Measurements from ENCODE around the gene STXBP6. TPM values are rescaled to one million over a fixed set of nuclear protein-coding genes. Genes with fewer than 3 reads are reported as not detected.

Gene STXBP6
- total RNA-seq, 1 donor from 2014 or later, result 27.1 TPM

DNA sequence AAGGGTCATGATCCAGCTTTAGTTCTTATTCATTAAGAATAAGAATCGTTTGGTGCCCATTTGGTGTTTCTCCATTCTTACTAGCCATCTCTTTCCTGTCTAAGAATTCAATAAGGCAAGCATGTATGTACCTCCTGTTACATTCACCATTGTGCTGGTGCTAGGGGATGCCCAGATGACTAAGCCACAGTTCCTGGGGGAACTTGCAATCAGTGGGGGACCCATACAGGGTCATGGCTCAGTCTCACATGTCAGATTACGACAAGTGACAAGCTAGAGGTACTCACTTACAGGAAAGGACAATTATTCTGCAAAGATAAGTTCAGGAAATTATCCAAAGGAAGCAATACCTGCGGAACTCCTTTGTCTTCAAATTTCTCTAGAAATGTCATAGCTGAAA lies 125.4 kb downstream of the STXBP6 start:
- FAIRE-seq (no peak), DNase-seq (ENCODE audit: low read depth) (no peak)
- Histone ChIP-seq H4K20me1 (ENCODE audit: insufficient read depth, low read length) (no peaks in the 10 kb centered on the region), H3K27ac (ENCODE audit: low read depth, low read length) (no peak overlapping the region), H2AFZ (ENCODE audit: low read depth, low read length) (no peak overlapping the region), H3K9me3 (ENCODE audit: insufficient read depth, low read depth, low read length) (no peaks in the 10 kb centered on the region), H3K4me3 (ENCODE audit: insufficient read depth, low read depth, low read length) (no peak overlapping the region), H3K36me3 (ENCODE audit: insufficient read depth, low read length) (no peaks in the 10 kb centered on the region), H3K27me3 (ENCODE audit: insufficient read depth, low read length) (no peaks in the 10 kb centered on the region), H3K9ac (ENCODE audit: low read length) (no peak overlapping the region), H3K4me1 (ENCODE audit: insufficient read depth, low read length) (peaks cover 6% of the 10 kb centered on the region), H3K4me2 (ENCODE audit: low read length) (no peak overlapping the region), H3K79me2 (ENCODE audit: insufficient read depth, low read length) (no peaks in the 10 kb centered on the region)
- Mint-ChIP-seq H3K27me3 (ENCODE audit: low read depth, unreplicated experiment) (no peaks in the 10 kb centered on the region), H3K9me3 (ENCODE audit: unreplicated experiment) (no peaks in the 10 kb centered on the region), H3K4me3 (ENCODE audit: unreplicated experiment) (no peak overlapping the region), H3K36me3 (ENCODE audit: low read depth, unreplicated experiment) (no peaks in the 10 kb centered on the region), H3K27ac (ENCODE audit: unreplicated experiment) (no peak overlapping the region), H3K4me1 (ENCODE audit: low read depth, unreplicated experiment) (peaks cover 23% of the 10 kb centered on the region)
- no peak for TF ChIP-seq CTCF (IDR thresholded peaks at IDR 0.05; ENCODE audit: insufficient read depth, low read depth, low read length)
- TF ChIP-seq EZH2 (IDR thresholded peaks at IDR 0.05; ENCODE audit: insufficient read depth, low read length), result no peak

GRCh38 chr14:24921903-24922302 lies 128.0 kb downstream of the STXBP6 start:
- Histone ChIP-seq H3K36me3 (ENCODE audit: insufficient read depth, low read length) (no peaks in the 10 kb centered on the region), H3K27ac (ENCODE audit: low read depth, low read length) (no peak overlapping the region), H3K79me2 (ENCODE audit: insufficient read depth, low read length) (no peaks in the 10 kb centered on the region), H3K4me2 (ENCODE audit: low read length) (peak overlapping the region; percentile 68), H3K4me1 (ENCODE audit: insufficient read depth, low read length) (peaks cover 6% of the 10 kb centered on the region), H3K9ac (ENCODE audit: low read length) (no peak overlapping the region), H4K20me1 (ENCODE audit: insufficient read depth, low read length) (no peaks in the 10 kb centered on the region), H3K4me3 (ENCODE audit: insufficient read depth, low read depth, low read length) (peak overlapping the region; percentile 21), H2AFZ (ENCODE audit: low read depth, low read length) (no peak overlapping the region), H3K27me3 (ENCODE audit: insufficient read depth, low read length) (no peaks in the 10 kb centered on the region), H3K9me3 (ENCODE audit: insufficient read depth, low read depth, low read length) (no peaks in the 10 kb centered on the region)
- DNase-seq (ENCODE audit: low read depth) (peak; percentile 66), FAIRE-seq (no peak)
- H3K27ac Mint-ChIP-seq (ENCODE audit: unreplicated experiment), result peak overlapping the region; percentile 53
- TF ChIP-seq CTCF (IDR thresholded peaks at IDR 0.05; ENCODE audit: insufficient read depth, low read depth, low read length) (no peak), EZH2 (IDR thresholded peaks at IDR 0.05; ENCODE audit: insufficient read depth, low read length) (no peak)
- no peaks in the 10 kb centered on the region for H3K27me3 Mint-ChIP-seq (ENCODE audit: low read depth, unreplicated experiment)
- H3K9me3 Mint-ChIP-seq (ENCODE audit: unreplicated experiment), result no peaks in the 10 kb centered on the region
- peaks cover 18% of the 10 kb centered on the region for H3K4me1 Mint-ChIP-seq (ENCODE audit: low read depth, unreplicated experiment)
- no peak overlapping the region for H3K4me3 Mint-ChIP-seq (ENCODE audit: unreplicated experiment)
- H3K36me3 Mint-ChIP-seq (ENCODE audit: low read depth, unreplicated experiment), result no peaks in the 10 kb centered on the region

GRCh38 chr14:24920265-24921075 lies 129.5 kb downstream of the STXBP6 start:
- no peak for FAIRE-seq
- TF ChIP-seq CTCF (IDR thresholded peaks at IDR 0.05; ENCODE audit: insufficient read depth, low read depth, low read length) (no peak), EZH2 (IDR thresholded peaks at IDR 0.05; ENCODE audit: insufficient read depth, low read length) (no peak)

More at GRCh38 chr14:24920265-24921075, 129.5 kb downstream of the STXBP6 start:
- no peak overlapping the region for H3K4me2 ChIP-seq (ENCODE audit: low read length)
- H3K27me3 ChIP-seq (ENCODE audit: insufficient read depth, low read length), result no peaks in the 10 kb centered on the region
- Mint-ChIP-seq H3K36me3 (ENCODE audit: low read depth, unreplicated experiment) (no peaks in the 10 kb centered on the region), H3K4me3 (ENCODE audit: unreplicated experiment) (no peak overlapping the region), H3K4me1 (ENCODE audit: low read depth, unreplicated experiment) (peaks cover 24% of the 10 kb centered on the region), H3K9me3 (ENCODE audit: unreplicated experiment) (no peaks in the 10 kb centered on the region), H3K27me3 (ENCODE audit: low read depth, unreplicated experiment) (no peaks in the 10 kb centered on the region), H3K27ac (ENCODE audit: unreplicated experiment) (no peak overlapping the region)
- no peak overlapping the region for H3K27ac ChIP-seq (ENCODE audit: low read depth, low read length)
- DNase-seq (ENCODE audit: low read depth), result peak; percentile 8
- H3K9me3 ChIP-seq (ENCODE audit: insufficient read depth, low read depth, low read length), result no peaks in the 10 kb centered on the region
- no peaks in the 10 kb centered on the region for H3K36me3 ChIP-seq (ENCODE audit: insufficient read depth, low read length)
- H3K79me2 ChIP-seq (ENCODE audit: insufficient read depth, low read length), result no peaks in the 10 kb centered on the region
- H4K20me1 ChIP-seq (ENCODE audit: insufficient read depth, low read length), result no peaks in the 10 kb centered on the region
- no peak overlapping the region for H2AFZ ChIP-seq (ENCODE audit: low read depth, low read length)
- no peak overlapping the region for H3K4me3 ChIP-seq (ENCODE audit: insufficient read depth, low read depth, low read length)
- peaks cover 6% of the 10 kb centered on the region for H3K4me1 ChIP-seq (ENCODE audit: insufficient read depth, low read length)
- H3K9ac ChIP-seq (ENCODE audit: low read length), result no peak overlapping the region

Data from astrocyte (in vitro differentiated cells and primary cell).